IPS-18a (cell line): ENCODE results near the gene STUM.

Experiments
- H3K27ac ChIP-seq: one replicate; pipeline ENCODE4 v1.5.1; 2013; ENCODE audit warnings: low read length
- H3K27me3 ChIP-seq: one replicate; pipeline ENCODE4 v1.6.1; 2013; ENCODE audit warnings: mild to moderate bottlenecking, low read length; ENCODE audit not compliant: control insufficient read depth, insufficient read depth
- H3K36me3 ChIP-seq: one replicate; pipeline ENCODE4 v1.6.1; 2013; ENCODE audit warnings: low read depth, low read length; ENCODE audit not compliant: control insufficient read depth
- H3K4me1 ChIP-seq: one replicate; pipeline ENCODE4 v1.6.1; 2013; ENCODE audit warnings: low read depth, low read length; ENCODE audit not compliant: control insufficient read depth
- H3K4me3 ChIP-seq: one replicate; pipeline ENCODE4 v1.5.1; 2013; ENCODE audit warnings: low read length
- H3K9ac ChIP-seq: one replicate; pipeline ENCODE4 v1.6.1; 2013; ENCODE audit warnings: mild to moderate bottlenecking, low read length, moderate library complexity
- H3K9me3 ChIP-seq: one replicate; pipeline ENCODE4 v1.6.1; 2013; ENCODE audit warnings: low read depth, low read length; ENCODE audit not compliant: control insufficient read depth

Gene STUM

DNA sequence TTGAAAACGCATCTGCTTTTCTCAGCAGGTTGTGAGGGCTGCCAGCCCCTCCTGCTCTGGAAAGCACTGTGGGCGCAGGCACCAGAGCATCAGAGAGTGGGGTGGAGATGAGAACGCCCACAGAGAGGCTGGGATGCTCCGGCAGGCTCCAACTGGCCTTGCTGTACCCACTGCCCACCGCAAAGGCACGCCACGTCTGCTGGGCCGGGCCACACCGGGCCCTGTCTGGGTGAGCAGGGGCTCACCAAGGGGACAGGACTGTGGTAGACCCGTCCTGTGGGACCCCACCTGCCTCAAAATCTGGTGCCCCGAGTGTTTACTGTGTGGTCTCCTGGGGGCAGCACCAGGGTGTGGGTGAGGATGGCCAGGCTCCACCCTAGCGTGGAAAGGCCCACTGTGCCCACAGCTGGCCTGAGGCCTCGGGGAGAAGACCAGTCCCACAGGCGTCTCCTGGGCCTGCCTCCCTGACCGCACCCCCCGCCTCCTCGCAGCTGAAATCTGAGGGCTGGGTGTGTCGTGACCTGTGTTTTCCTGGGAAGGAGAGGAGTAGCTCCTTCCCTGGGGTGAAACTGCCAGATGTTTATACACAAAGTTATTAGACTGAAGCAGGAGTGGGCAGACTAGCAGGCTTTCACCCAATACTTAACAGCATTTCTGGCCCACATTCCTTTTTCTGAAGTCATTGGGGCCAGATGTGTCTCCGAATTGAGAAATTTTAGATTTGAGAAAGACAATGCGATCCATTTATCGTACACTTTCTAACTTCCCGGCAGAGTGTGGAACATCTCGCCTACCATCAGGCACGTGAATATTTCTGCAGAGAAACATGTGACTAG, 53.8 kb downstream of the STUM start:
- peaks cover 11% of the 10 kb centered on the region for H3K4me1 ChIP-seq
- no peaks in the 10 kb centered on the region for H3K36me3 ChIP-seq
- no peak overlapping the region for H3K4me3 ChIP-seq
- H3K27ac ChIP-seq = no peak overlapping the region
- no peak overlapping the region for H3K9ac ChIP-seq
- H3K9me3 ChIP-seq = no peaks in the 10 kb centered on the region
- no peaks in the 10 kb centered on the region for H3K27me3 ChIP-seq

DNA sequence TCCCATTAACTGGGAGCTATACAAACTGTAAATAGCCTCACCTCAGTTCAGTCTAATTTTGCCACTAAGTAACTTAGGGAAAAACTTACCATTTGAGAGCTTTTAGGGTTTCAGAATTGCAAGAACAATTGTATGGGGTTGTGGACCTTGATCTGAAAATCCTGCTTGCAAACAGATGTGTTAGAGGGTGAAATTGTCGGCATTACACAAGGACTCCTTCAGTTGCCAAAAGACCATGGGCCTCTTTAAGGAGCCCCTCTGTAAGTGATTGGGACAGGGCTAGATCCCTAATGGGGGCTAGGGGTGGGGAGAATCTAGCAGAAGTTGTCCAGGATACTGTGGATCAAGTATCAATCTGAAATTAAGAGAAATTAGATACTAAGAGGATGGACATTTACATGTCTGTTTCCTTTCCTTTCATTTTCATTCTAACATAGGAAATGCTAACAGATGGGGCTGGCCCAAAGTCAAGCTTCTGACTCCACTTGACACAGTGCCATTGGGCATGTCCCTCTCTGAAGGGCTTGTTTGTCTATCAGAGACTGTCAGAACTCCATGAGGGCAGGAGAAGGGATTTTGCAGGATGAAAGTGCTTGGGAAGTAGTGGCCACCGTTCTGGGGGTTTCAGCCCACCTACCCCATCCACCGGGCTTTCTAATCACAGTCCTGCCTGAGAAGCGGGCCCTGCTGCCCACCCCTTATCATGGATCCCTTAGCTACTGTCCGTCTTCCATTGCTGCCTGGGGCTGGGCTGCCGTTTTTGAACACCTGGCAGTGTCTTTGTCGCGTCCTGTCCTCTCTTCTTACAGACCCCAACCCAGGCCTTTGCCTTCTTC, 54.7 kb downstream of the STUM start:
- Histone ChIP-seq H3K4me3 (no peak overlapping the region), H3K27ac (no peak overlapping the region), H3K4me1 (peaks cover 12% of the 10 kb centered on the region), H3K9ac (no peak overlapping the region), H3K9me3 (no peaks in the 10 kb centered on the region), H3K36me3 (no peaks in the 10 kb centered on the region), H3K27me3 (no peaks in the 10 kb centered on the region)

DNA sequence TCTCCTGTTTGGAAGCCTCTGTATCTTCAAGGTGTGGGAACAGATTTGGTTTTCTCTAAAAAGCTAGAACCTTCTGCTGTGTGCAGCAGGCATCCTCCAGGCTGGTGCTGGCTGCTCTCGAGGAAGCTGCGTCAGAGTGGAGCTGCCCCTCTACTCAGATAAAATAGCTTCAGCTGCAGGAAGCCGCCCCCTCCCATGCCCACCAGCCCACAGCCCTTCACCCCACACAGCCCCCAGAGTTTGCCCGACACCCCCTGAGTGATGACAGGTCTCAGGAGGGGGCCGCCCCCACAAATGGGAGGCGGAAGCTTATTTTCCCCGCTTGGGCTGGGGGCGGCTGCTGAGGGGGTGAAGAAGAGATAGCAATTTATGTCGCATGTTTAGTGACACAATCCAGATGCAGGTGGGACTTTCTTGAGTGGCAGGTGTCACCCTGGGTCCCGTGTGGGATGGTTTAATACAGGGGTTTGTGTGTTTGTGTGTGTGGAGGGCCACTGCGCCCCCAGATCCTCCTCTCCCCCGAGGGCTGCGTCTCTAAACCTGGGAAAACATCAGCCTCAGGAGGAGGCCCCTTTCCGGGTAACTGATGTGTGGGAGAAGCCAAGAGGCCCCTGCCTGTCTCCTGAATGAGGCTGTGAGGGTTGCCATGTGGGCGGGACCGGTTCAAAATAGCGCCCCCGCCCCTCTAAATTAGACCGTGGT, 55.4 kb downstream of the STUM start:
- Histone ChIP-seq H3K4me3 (no peak overlapping the region), H3K27ac (no peak overlapping the region), H3K4me1 (peaks cover 16% of the 10 kb centered on the region), H3K27me3 (no peaks in the 10 kb centered on the region), H3K36me3 (no peaks in the 10 kb centered on the region), H3K9me3 (no peaks in the 10 kb centered on the region), H3K9ac (no peak overlapping the region)

DNA sequence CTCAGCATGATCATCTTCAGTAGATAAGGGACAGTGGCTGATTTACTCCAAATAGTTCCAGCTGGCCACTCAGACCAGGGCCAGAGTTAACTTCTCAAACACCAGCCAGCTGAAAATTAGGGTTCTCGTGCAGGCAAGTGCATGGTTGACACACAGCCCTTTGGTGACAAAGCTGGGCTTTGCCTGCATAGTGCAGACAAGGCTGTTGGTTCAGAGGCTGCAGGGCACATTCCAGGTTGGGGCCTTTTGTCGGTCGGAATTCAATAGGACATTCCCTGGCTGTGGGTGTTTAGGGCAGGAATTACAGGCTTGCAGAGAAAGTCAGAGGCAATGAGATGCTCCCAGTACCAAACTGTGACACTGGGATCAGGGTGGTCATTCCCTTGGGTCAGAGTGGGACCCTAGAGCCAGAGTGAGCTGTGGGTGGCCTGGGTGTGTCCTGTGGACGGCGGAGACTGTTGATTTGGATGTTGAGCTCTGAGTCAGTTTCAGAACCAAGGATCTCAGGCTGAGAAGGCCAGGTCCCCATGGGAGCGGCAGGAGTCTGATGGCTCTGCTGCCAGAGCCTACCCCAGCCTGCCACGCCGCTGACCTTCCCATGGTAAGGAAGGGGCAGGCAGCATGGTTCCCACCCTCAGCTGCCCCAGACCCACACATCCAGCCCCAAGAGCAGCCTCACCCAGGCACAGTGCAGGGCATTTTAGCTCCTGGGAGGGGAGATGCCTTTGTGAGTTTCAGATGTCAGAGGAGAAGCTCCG, 56.2 kb downstream of the STUM start:
- Histone ChIP-seq H3K27ac (no peak overlapping the region), H3K9me3 (no peaks in the 10 kb centered on the region), H3K4me3 (no peak overlapping the region), H3K9ac (no peak overlapping the region), H3K36me3 (no peaks in the 10 kb centered on the region), H3K4me1 (peaks cover 16% of the 10 kb centered on the region), H3K27me3 (no peaks in the 10 kb centered on the region)

DNA sequence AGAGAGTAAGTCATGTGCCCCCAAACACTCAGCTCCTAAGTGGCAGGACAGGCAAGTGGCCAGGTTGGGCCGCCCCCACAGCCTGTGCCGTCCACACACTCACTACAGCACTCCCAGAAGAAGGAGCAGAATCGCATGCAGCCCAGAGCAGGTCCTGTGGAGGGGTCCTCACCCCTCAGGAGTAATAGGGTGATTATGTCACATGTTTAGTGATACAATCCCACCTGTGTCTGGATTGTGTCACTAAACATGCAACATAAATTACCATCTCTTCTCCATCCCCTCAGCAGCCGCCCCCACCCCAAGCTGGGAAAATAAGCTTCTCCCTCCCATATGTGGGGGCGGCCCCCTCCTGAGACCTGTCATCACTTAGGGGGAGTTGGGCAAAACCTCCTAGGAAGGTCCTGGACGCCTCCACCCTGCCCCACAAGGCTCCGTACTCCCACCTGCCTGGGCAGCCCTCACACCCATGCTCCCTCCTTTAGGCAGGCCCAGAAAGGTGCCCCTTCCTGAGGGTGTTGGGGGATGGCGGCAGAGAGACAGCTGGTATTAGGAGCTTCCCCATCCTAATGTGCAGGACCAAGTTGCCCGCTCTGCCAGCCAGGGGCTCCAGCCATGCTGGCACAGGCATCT, 56.9 kb downstream of the STUM start:
- H3K27ac ChIP-seq = no peak overlapping the region

DNA sequence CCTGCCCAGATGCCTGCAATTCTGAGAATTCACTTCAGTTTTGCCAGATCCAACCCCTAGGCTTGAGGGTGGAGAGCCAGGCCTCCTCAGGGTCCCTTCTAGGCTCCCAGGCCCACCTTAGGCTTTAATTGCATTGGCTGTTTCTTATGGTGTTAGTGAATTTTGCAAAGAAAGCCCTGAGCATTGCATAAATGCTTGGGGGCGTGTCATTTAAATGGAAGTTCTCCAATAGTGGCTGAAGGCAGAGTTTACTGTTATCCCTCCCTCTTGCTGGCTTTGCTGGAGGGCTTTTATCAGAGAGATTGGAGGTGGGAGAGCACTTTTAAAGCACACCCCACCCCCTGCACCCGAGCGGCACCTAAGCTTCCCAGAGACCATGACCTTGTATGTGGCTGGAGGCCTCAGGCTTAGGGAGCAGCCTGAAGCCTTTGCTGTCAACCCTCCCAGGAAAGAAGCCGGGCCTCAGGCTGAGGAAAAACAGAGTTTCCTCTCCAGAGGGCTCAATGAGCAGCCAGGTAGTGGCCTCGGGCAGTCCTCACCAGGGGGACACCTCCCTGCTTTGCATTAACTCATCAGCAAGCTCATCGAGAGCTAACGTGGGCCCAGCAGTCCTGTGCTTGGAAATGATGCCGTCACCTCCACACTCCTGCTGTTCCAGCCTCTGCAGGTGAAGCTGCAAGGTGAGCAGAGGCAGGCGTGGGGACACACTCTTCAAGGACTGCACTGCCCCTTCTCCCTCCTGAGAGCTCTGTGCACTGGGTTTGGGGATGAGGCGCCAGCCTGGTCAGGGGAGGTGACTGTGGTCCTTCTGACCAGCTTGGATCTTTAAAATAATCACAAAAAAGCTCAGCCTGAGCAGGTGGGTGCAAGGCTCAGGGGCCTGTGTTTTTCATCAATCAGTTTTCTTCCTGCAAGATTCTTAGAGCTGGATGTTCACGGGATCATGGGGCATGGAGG, 58.0 kb downstream of the STUM start:
- peaks cover 16% of the 10 kb centered on the region for H3K4me1 ChIP-seq
- no peak overlapping the region for H3K4me3 ChIP-seq
- no peaks in the 10 kb centered on the region for H3K36me3 ChIP-seq
- H3K27ac ChIP-seq = no peak overlapping the region
- no peaks in the 10 kb centered on the region for H3K9me3 ChIP-seq
- H3K27me3 ChIP-seq = no peaks in the 10 kb centered on the region
- no peak overlapping the region for H3K9ac ChIP-seq

More for the DNA sequence above, 56.9 kb downstream of the STUM start:
- Histone ChIP-seq H3K9me3 (no peaks in the 10 kb centered on the region), H3K4me3 (no peak overlapping the region), H3K27me3 (no peaks in the 10 kb centered on the region), H3K36me3 (no peaks in the 10 kb centered on the region), H3K4me1 (peaks cover 16% of the 10 kb centered on the region), H3K9ac (no peak overlapping the region)

DNA sequence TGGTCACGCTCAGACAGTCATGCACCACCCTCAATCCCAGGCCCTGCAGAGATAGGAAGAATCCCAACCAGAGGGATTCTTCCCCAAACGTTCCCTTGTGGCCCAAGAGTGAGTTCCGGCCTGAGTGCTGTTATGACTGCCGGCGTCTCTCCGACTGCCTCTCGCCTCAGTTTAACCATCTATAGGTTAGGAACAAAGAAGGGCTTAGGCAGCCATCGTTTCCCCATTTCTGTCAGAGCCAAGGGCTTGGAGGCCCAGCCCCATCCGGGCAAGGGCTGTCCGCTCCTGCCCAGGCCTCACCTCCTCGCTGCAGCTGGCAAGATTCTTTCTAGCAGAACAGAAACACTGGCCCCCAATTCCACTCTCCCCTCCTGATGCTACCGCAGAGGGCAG, 58.7 kb downstream of the STUM start:
- H3K9ac ChIP-seq = no peak overlapping the region
- no peaks in the 10 kb centered on the region for H3K36me3 ChIP-seq
- no peak overlapping the region for H3K27ac ChIP-seq
- H3K4me3 ChIP-seq = no peak overlapping the region
- H3K27me3 ChIP-seq = no peaks in the 10 kb centered on the region
- H3K9me3 ChIP-seq = no peaks in the 10 kb centered on the region
- peaks cover 16% of the 10 kb centered on the region for H3K4me1 ChIP-seq

DNA sequence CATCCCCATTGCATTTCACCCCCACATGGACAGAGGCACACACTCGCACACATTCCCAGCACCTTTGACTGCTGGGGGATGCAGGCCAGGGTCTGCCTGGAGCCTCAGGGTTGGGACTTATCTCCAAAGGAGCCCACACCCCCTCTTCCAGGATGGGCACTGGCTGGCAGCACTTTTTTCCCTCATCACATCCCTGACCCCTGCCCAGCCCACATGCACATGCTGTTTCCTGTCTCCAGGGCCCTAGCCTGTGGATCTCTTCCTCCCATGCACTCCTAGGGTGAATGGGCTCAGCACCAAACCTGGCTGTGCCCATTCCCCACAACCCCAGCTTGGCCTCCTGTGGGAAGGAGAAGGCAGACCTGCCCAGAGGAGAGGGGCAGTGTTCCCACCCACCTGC, 59.3 kb downstream of the STUM start:
- Histone ChIP-seq H3K27me3 (no peaks in the 10 kb centered on the region), H3K4me1 (peaks cover 16% of the 10 kb centered on the region), H3K4me3 (no peak overlapping the region), H3K9me3 (no peaks in the 10 kb centered on the region), H3K36me3 (no peaks in the 10 kb centered on the region), H3K27ac (no peak overlapping the region), H3K9ac (no peak overlapping the region)

DNA sequence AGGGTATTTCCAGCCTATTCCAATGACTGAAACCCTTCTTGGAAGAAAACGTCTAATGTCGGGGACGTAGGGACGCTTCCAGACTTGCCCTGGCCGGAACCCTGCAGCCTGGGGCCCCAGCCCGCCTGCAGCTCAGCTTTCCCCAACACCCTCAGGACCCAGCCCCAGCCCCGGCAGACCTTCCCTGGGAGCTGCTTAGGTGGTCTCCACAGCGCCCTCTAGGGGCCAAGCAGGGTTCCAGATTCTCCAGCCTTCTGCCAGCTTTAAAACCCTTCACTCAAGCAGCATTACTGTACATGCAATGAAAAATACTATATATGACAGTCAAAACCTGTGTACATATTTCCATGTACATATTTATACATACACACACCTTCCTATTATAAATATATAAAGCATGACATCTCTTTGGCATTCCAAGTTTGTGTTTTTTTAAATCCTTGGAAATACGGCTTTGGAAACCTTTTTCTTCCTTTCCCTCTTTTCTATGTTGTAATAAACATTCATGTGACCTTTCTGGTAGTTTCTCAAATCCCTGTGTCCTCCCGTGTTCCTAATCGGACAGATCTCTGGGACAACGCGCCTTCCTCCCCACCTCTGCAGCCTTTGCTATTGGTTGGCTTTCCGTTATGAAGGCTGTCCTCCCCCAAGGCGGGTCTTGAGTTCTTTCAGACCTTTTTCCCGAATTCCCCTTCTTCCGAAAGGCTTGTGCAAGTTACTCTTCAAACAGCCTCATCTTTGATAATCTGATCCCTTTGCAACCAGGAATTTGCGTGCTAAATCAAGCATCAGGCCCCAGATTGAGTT, 60.3 kb downstream of the STUM start:
- Histone ChIP-seq H3K4me1 (peaks cover 16% of the 10 kb centered on the region), H3K27ac (no peak overlapping the region), H3K9ac (no peak overlapping the region), H3K36me3 (no peaks in the 10 kb centered on the region), H3K27me3 (no peaks in the 10 kb centered on the region), H3K9me3 (no peaks in the 10 kb centered on the region), H3K4me3 (no peak overlapping the region)
